BLaER1 (cell line): Measurements from ENCODE around the gene CATSPER1.
"Not testable (repeated sequence)": the region's sequence is repeated elsewhere in the genome, so short reads cannot be mapped to it uniquely, and the experiment has no call there.

Experiments
- H3K27ac ChIP-seq: shearing (Covaris generic); formaldehyde crosslinking; 2 replicates; pipeline ENCODE4 v1.8.1; 2022
- H3K27me3 ChIP-seq: shearing (Covaris generic); formaldehyde crosslinking; 2 replicates; pipeline ENCODE4 v1.8.1; 2022
- H3K36me3 ChIP-seq: shearing (Covaris generic); formaldehyde crosslinking; 2 replicates; pipeline ENCODE4 v1.8.1; 2022
- H3K4me1 ChIP-seq: shearing (Covaris generic); formaldehyde crosslinking; 2 replicates; pipeline ENCODE4 v1.8.1; 2022
- H3K4me2 ChIP-seq: shearing (Covaris generic); formaldehyde crosslinking; 2 replicates; pipeline ENCODE4 v1.8.1; 2022
- H3K4me3 ChIP-seq: shearing (Covaris generic); formaldehyde crosslinking; 2 replicates; pipeline ENCODE4 v1.8.1; 2022
- H3K9ac ChIP-seq: shearing (Covaris generic); formaldehyde crosslinking; 2 replicates; pipeline ENCODE4 v1.8.1; 2022
- H3K9me3 ChIP-seq: shearing (Covaris generic); formaldehyde crosslinking; 2 replicates; pipeline ENCODE4 v1.8.1; 2022
- H4K20me1 ChIP-seq: shearing (Covaris generic); formaldehyde crosslinking; 2 replicates; pipeline ENCODE4 v1.8.1; 2022
- Cebpa-rat ChIP-seq: shearing (Covaris generic); IDR thresholded peaks from 2 replicates; pipeline ENCODE4 v1.8.1; 2022

CATSPER1 gene

DNA sequence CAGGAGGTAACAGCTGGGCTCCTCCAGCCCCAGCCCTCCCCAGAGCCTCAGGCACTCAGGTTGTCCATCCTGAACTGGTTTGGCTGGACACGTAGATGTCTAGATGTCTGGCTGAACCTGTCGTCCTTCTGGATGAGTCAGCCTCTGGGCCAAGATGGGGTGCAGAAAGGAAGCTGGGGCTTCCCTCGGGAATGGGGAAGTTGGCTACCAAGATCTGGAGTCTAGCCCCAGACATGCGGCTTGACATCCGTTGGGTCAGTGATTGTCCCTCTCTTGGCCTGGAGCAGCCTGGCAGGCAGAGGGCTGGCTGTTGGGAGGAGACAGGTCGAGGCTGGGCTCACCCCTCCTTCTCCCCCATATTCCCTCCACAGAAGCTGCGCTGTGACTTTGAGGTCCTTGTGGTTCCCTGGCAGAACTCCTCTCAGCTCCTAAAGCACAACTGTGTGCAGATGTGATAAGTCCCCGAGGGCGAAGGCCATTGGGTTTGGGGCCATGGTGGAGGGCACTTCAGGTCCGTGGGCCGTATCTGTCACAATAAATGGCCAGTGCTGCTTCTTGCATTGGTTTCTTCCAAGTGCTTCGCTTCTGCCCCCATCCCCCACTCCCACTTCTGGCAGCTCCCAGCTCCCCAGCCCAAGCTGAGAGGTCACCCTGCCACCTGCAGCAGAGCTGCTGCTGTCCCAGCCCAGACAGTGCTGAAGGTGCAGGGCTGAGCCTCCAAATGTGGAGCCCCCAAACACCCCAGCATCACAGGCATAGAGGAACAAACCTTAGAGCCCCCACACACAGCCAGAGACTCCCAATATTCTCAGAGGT lies 13.1 kb downstream of the CATSPER1 start:
- Histone ChIP-seq H3K27ac (no peak overlapping the region), H3K9ac (no peak overlapping the region), H3K4me1 (peaks cover 35% of the 10 kb centered on the region), H3K4me3 (no peak overlapping the region), H3K27me3 (peaks cover 18% of the 10 kb centered on the region), H3K9me3 (no peaks in the 10 kb centered on the region), H4K20me1 (no peaks in the 10 kb centered on the region), H3K4me2 (no peak overlapping the region), H3K36me3 (no peaks in the 10 kb centered on the region)
- TF ChIP-seq Cebpa-rat = no peak

DNA sequence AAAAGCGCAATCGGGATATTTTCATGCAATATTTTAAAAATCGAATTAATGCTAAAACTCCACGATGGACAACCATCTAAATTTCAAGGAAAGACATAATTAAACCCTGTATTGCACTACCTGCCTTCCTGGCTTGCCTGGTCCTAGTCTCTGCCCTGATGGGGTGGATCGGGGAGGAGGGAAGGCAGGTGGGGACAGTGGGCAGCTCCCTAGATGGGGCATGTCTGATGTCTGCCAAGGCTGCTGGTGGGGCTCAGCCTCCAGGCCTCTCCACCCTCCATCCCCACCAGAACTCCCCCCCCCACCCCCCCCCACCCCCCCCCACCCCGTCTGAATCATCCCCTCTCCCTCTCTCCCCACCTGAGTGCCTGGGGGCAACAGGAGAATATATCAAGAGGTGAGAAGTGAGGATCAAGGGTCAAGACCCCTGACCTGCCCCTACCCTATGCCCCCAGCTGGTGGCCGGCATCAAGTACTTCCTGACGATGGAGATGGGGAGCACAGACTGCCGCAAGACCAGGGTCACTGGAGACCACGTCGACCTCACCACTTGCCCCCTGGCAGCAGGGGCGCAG lies 13.8 kb downstream of the CATSPER1 start:
- TF ChIP-seq Cebpa-rat = no peak
- H3K36me3 ChIP-seq = no peaks in the 10 kb centered on the region
- no peak overlapping the region for H3K4me3 ChIP-seq
- H3K27me3 ChIP-seq = peaks cover 18% of the 10 kb centered on the region
- peaks cover 42% of the 10 kb centered on the region for H3K4me1 ChIP-seq
- H3K9ac ChIP-seq = no peak overlapping the region
- H3K27ac ChIP-seq = no peak overlapping the region
- H3K4me2 ChIP-seq = no peak overlapping the region
- H4K20me1 ChIP-seq = no peaks in the 10 kb centered on the region
- no peaks in the 10 kb centered on the region for H3K9me3 ChIP-seq

DNA sequence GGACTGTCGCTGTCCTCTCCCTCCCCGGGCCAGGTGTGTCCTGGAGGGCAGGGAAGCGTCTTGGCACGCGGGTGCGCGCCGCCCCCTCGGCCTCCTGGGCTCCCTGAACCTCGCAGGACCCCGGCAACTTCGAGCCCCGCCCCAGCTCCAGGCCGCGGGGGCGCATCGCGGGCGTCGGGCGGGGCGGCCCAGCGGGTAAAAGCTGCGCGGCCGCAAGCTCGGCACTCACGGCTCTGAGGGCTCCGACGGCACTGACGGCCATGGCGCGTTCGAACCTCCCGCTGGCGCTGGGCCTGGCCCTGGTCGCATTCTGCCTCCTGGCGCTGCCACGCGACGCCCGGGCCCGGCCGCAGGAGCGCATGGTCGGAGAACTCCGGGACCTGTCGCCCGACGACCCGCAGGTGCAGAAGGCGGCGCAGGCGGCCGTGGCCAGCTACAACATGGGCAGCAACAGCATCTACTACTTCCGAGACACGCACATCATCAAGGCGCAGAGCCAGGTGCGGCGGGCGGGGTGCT lies 14.4 kb downstream of the CATSPER1 start, which contains the start of gene CST6:
TSS of gene CST6 (plus strand) at position 224 of the 519 bp plus-strand sequence. CDS start at position 261, 37 bp downstream.
- Histone ChIP-seq H3K4me2 (no peak within 1 kb of the TSS), H3K4me3 (no peak within 1 kb of the TSS), H3K27me3 (peaks cover 18% of the 10 kb centered on the region), H3K9ac (no peak within 1 kb of the TSS), H4K20me1 (no peaks in the 10 kb centered on the region), H3K4me1 (peaks cover 47% of the 10 kb centered on the region), H3K36me3 (no peaks in the 10 kb centered on the region), H3K9me3 (no peaks in the 10 kb centered on the region), H3K27ac (no peak within 1 kb of the TSS)
- no peak for TF ChIP-seq Cebpa-rat

DNA sequence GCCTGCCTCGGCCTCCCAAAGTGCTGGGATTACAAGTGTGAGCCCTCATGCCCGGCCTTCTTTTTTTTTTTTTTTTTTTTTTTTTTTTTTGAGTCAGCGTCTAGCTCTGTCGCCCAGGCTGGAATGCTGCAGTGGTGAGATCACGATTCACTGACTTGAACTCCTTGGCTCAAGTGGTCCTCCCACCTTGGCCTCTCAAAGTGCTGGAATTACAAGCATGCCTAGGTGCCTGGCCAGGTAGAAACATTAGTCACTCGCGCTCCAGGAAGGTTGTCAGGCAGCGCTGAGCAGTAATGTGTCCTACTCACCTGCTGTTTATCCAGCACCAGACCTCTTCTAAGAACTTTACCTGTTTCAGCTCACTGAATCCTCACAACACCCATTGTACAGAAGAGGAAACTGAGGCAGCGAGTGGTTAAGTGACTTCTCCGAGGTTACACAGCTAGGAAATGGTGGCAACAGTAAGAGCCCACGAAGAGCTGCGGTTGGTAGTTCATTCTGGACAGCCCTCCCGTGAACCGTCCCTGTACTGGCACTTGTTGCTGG lies 15.0 kb downstream of the CATSPER1 start:
- Histone ChIP-seq H3K9me3 (no peaks in the 10 kb centered on the region), H3K9ac (no peak overlapping the region), H3K27me3 (peaks cover 18% of the 10 kb centered on the region), H3K4me2 (no peak overlapping the region), H3K36me3 (peaks cover 4% of the 10 kb centered on the region), H3K4me3 (no peak overlapping the region), H3K27ac (no peak overlapping the region), H3K4me1 (peaks cover 47% of the 10 kb centered on the region), H4K20me1 (no peaks in the 10 kb centered on the region)
- no peak for TF ChIP-seq Cebpa-rat

DNA sequence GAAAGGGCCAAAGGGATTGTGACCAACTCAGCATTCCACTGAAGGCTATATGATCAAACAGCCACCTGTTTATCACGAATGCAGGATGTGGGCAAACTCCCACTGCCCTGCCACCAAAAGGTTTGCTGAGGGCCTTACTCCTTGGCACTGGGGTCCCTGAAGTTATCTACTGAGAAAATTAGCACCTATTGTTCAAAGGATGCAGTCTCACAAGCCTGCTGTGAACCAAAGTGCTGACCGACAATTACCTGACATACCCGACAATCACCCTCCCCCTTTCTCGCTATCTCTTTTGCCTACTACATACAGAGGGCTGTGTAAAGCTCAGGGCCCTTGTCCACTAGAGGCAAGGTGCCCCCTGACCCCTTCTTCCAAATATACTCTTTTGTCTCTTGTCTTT lies 16.2 kb downstream of the CATSPER1 start:
- H3K9me3 ChIP-seq, H3K9ac ChIP-seq, H3K4me2 ChIP-seq, H3K27ac ChIP-seq, H4K20me1 ChIP-seq, H3K4me3 ChIP-seq: not testable (repeated sequence)
- Histone ChIP-seq H3K27me3 (peaks cover 18% of the 10 kb centered on the region), H3K4me1 (peaks cover 42% of the 10 kb centered on the region), H3K36me3 (peaks cover 17% of the 10 kb centered on the region)

DNA sequence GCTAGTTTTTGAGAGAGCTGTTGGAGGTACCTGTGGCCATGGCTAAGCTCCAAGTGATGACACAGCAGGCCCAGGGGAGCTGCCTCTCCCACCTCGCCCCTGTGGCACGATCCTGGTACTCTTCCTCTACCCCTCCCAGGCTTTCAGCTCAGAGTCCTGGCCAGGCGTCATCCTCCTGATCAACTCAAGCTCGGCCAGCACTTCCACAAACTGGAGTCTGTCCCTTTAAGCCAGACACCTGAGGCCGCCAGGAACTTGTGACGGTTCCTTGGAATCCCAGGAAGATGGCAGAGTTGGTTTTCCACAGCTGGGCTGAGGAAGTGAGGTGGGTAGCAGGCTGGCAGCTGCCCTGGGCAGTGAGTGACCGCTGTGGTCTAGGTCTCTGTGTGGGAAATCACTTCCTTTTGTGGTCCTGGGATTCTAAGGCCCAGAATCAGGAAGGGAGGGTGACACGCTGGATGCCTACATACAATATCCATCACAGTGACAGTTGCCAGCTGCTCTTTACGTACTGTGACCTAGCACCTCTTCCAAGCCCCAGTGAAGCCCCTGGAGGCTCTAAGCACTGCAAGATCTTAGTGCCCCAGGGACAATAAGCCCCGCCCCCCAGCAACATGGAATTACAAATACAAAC lies 17.7 kb downstream of the CATSPER1 start:
- no peak for TF ChIP-seq Cebpa-rat
- Histone ChIP-seq H3K36me3 (peaks cover 30% of the 10 kb centered on the region), H3K27ac (peak overlapping the region; percentile 49; the same call in 1 of the 2 replicates), H3K9ac (no peak overlapping the region), H3K9me3 (no peaks in the 10 kb centered on the region), H3K4me2 (peak overlapping the region; percentile 61), H3K4me1 (peaks cover 44% of the 10 kb centered on the region), H4K20me1 (peaks cover 1% of the 10 kb centered on the region), H3K4me3 (no peak overlapping the region), H3K27me3 (peaks cover 18% of the 10 kb centered on the region)

DNA sequence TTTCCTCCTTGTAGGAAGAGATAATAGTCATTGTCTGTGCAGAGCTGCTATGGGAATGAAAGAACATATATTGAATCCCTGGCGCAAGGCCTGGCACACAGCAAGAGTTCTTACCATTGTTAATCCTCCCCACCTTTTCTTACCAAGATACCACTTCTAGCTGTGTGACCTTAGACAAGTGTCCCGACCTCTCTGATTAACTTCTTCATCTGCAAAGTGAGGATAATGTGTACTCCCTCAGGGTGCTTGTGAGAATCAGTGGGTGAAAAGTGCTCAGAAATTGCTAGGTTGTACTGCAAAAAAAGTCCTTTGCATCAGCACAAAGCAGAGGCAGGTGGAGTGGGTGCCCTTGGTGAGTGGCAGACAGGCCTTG lies 18.2 kb downstream of the CATSPER1 start:
- H3K27me3 ChIP-seq = peaks cover 18% of the 10 kb centered on the region
- peaks cover 6% of the 10 kb centered on the region for H4K20me1 ChIP-seq
- peaks cover 47% of the 10 kb centered on the region for H3K4me1 ChIP-seq
- no peak overlapping the region for H3K9ac ChIP-seq
- peaks cover 33% of the 10 kb centered on the region for H3K36me3 ChIP-seq
- TF ChIP-seq Cebpa-rat = no peak
- 0 out of 2 replicates have a peak overlapping the region, but pooled peaks have one; percentile 49 for H3K27ac ChIP-seq
- H3K4me3 ChIP-seq = no peak overlapping the region
- H3K9me3 ChIP-seq = no peaks in the 10 kb centered on the region
- peak overlapping the region; percentile 61 for H3K4me2 ChIP-seq

DNA sequence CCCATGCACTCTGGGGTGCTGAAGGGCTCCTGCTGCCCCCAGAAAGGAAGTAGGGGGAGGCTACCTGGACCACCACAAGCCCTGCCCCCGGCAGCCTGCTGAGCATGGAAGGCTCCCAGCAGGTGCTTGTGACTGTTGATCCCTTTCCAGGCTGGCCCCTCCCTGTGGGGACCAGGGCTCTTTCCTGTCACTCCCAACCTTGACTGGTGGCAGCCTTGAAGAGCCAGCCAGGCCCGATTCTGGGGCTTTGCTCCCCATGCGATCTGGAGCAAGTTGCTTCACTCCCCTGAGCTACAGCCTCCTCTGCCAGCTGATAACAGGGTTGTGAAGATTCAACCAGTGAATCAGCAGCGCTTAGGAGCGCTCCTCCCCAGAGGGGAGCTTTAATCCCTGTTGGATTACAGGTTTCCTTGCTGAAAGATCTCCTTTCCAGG lies 19.1 kb downstream of the CATSPER1 start:
- peak overlapping the region; percentile 61 for H3K4me2 ChIP-seq
- H3K36me3 ChIP-seq = peaks cover 33% of the 10 kb centered on the region
- TF ChIP-seq Cebpa-rat = no peak
- H3K27me3 ChIP-seq = peaks cover 16% of the 10 kb centered on the region
- H3K9me3 ChIP-seq = no peaks in the 10 kb centered on the region
- H3K27ac ChIP-seq = peak overlapping the region; percentile 46; the same call in 1 of the 2 replicates
- peak overlapping the region; percentile 36; the same call in 1 of the 2 replicates for H3K9ac ChIP-seq
- H3K4me1 ChIP-seq = peaks cover 45% of the 10 kb centered on the region
- peaks cover 11% of the 10 kb centered on the region for H4K20me1 ChIP-seq
- no peak overlapping the region for H3K4me3 ChIP-seq

DNA sequence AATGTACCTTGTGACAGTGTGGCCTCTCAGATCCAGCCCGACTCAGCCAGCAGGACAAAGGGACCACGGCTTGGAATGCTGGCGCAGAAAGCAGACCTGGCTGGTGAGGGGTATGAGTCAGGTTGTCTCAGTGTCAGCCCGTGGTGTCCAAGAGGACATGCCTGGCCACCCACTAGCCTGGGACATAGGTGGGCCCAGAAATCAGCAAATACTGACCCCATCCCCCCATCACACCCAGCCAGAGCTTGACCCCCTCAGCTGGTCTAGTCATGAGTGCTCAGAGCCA lies 19.4 kb downstream of the CATSPER1 start:
- H3K27me3 ChIP-seq = peaks cover 13% of the 10 kb centered on the region
- peaks cover 33% of the 10 kb centered on the region for H3K36me3 ChIP-seq
- TF ChIP-seq Cebpa-rat = no peak
- H3K4me1 ChIP-seq = peaks cover 45% of the 10 kb centered on the region
- H3K9me3 ChIP-seq = no peaks in the 10 kb centered on the region
- H3K9ac ChIP-seq = peak overlapping the region; percentile 36; the same call in 1 of the 2 replicates
- H3K4me3 ChIP-seq = no peak overlapping the region
- peaks cover 11% of the 10 kb centered on the region for H4K20me1 ChIP-seq
- peak overlapping the region; percentile 61 for H3K4me2 ChIP-seq
- H3K27ac ChIP-seq = peak overlapping the region; percentile 46; the same call in 1 of the 2 replicates
